A549 treated with dexamethasone at 1 μM for 4 hours (cell line): ENCODE measurements around the gene TAS2R7. TPM values are rescaled to one million over a fixed set of nuclear protein-coding genes. Genes with fewer than 3 reads are reported as not detected.

Experiments used
- total RNA-seq: library from RNA; stranded (reverse); fragments of 200-300 nt; extraction: Qiagen RNA extraction; gene quantifications from 5 replicates; pipeline ENCODE4 v1.2.3, GENCODE V29; 2022

Gene TAS2R7
- not detected in 5 replicates for total RNA-seq

GRCh38 chr12:10802587-10802986 lies at the start of gene TAS2R7:
TAS2R7 (minus strand) TSS chr12:10802627; CDS start chr12:10802570, 57 bp downstream.

GRCh38 chr12:10849425-10849878 lies 47.0 kb upstream of the TAS2R7 start, which contains the start of gene PRR4:
PRR4 (minus strand) TSS chr12:10849475; CDS start chr12:10849437, 38 bp downstream.

GRCh38 chr12:10826258-10826657 lies 23.8 kb upstream of the TAS2R7 start, which contains the start of gene TAS2R10:
TAS2R10 (minus strand) TSS chr12:10826358; CDS start chr12:10826269, 89 bp downstream.

GRCh38 chr12:10810068-10810467 lies 7.6 kb upstream of the TAS2R7 start, which contains the start of gene TAS2R9:
TAS2R9 (minus strand) TSS chr12:10810168; CDS start chr12:10810075, 93 bp downstream.

GRCh38 chr12:10807186-10807585 lies 4.8 kb upstream of the TAS2R7 start, which contains the start of gene TAS2R8:
TAS2R8 (minus strand) TSS chr12:10807286; CDS start chr12:10806980, 306 bp downstream.

Other genes starting within 250 kb of the TAS2R7 start
- gene MAGOHB, start 189.0 kb downstream of the TAS2R7 start, total RNA-seq, result 40.4 to 75.6 TPM (median 46.4 TPM) in 5 replicates
- 0.11 to 0.51 TPM (median 0.20 TPM) in 5 replicates for gene STYK1, start 128.6 kb downstream of the TAS2R7 start, total RNA-seq
- 248 to 287 TPM (median 273 TPM) in 5 replicates for gene YBX3, start 79.3 kb downstream of the TAS2R7 start, total RNA-seq
- gene TAS2R8, start 4.7 kb upstream of the TAS2R7 start, total RNA-seq, result not detected in 5 replicates
- not detected in 5 replicates for gene TAS2R9, start 7.5 kb upstream of the TAS2R7 start, total RNA-seq
- gene TAS2R10, start 23.7 kb upstream of the TAS2R7 start, total RNA-seq, result 0.11 to 0.13 TPM in 2 of 5 replicates, not detected in the others
- 1.1 to 3.9 TPM (median 3.0 TPM) in 5 replicates for gene PRR4, start 46.8 kb upstream of the TAS2R7 start, total RNA-seq
- gene PRH1, start 81.6 kb upstream of the TAS2R7 start, total RNA-seq, result 1.8 to 3.2 TPM (median 2.4 TPM) in 5 replicates
- not detected in 5 replicates for gene TAS2R13, start 106.9 kb upstream of the TAS2R7 start, total RNA-seq
- 0.26 to 0.27 TPM in 2 of 5 replicates, not detected in the others for gene PRH2, start 126.6 kb upstream of the TAS2R7 start, total RNA-seq
- gene TAS2R14, start 136.6 kb upstream of the TAS2R7 start, total RNA-seq, result 0.28 to 0.62 TPM (median 0.55 TPM) in 5 replicates
- not detected in 5 replicates for gene TAS2R50, start 184.3 kb upstream of the TAS2R7 start, total RNA-seq
- 0.06 to 0.12 TPM (median 0.11 TPM) in 3 of 5 replicates, not detected in the others for gene TAS2R20, start 195.7 kb upstream of the TAS2R7 start, total RNA-seq
- gene TAS2R19, start 220.0 kb upstream of the TAS2R7 start, total RNA-seq, result 0.09 to 0.15 TPM in 2 of 5 replicates, not detected in the others
- 0.08 to 0.27 TPM (median 0.11 TPM) in 4 of 5 replicates, not detected in the other for gene TAS2R31, start 228.8 kb upstream of the TAS2R7 start, total RNA-seq